Activated CD8-positive, alpha-beta T cell treated with anti-CD3 and anti-CD28 coated beads for 36 hours (primary cell): Measurements from ENCODE around the gene GRAMD1B. TPM values are rescaled to one million over a fixed set of nuclear protein-coding genes. Genes with fewer than 3 reads are reported as not detected.

Experiments
- ATAC-seq: fragments of 200-7000 bp; cut with Tn5 transposase; one replicate; pipeline ENCODE4 v1.10.0; 2021; ENCODE audit warnings: mild to moderate bottlenecking, moderate library complexity
- CTCF ChIA-PET: fragments of 350-600 bp; sonication (Branson Sonifier 250); formaldehyde crosslinking; loops from one replicate; lab custom pipeline; 2021; ENCODE audit warnings: antibody characterized with exemption; lab: Charles Lee
- POLR2A ChIA-PET: fragments of 350-600 bp; sonication (Branson Sonifier 250); formaldehyde crosslinking; loops from one replicate; lab custom pipeline; 2021; ENCODE audit warnings: antibody characterized with exemption; lab: Charles Lee
- DNase-seq: peaks from one replicate; pipeline ENCODE4 v3.0.0-alpha.2; 2020
- H3K27ac Mint-ChIP-seq: one replicate; pipeline ENCODE4 v1.8.0; 2021; ENCODE audit warnings: mild to moderate bottlenecking, mixed read lengths
- H3K27me3 Mint-ChIP-seq: one replicate; pipeline ENCODE4 v1.8.0; 2021; ENCODE audit warnings: mixed read lengths
- H3K36me3 Mint-ChIP-seq: one replicate; pipeline ENCODE4 v1.8.0; 2021; ENCODE audit warnings: low read depth, mixed read lengths
- H3K4me1 Mint-ChIP-seq: one replicate; pipeline ENCODE4 v1.8.0; 2021; ENCODE audit warnings: low read depth, mixed read lengths
- H3K4me3 Mint-ChIP-seq: one replicate; pipeline ENCODE4 v1.8.0; 2021; ENCODE audit warnings: mild to moderate bottlenecking, moderate library complexity, mixed read lengths
- H3K9me3 Mint-ChIP-seq: one replicate; pipeline ENCODE4 v1.8.0; 2021; ENCODE audit warnings: mixed read lengths
- intact Hi-C: fragments of 100-400 bp; cut with micrococcal nuclease; formaldehyde crosslinking; loops from one replicate; pipeline ENCODE4 v1.10.0; 2022
- total RNA-seq, 2 experiments: library from RNA; stranded (reverse); gene quantifications; one replicate each; pipeline ENCODE4 v1.2.3, GENCODE V29; 2021
- TF ChIP-seq, protein P1 (sequence below): fragments of 200-600 bp; IDR thresholded peaks from one replicate; pipeline ENCODE4 v1.8.0; 2022; ENCODE audit warnings: antibody characterized with exemption, mild to moderate bottlenecking

The GRAMD1B gene
- total RNA-seq, 2 experiments from 2014 or later: 15.4 to 16.2 TPM

DNA sequence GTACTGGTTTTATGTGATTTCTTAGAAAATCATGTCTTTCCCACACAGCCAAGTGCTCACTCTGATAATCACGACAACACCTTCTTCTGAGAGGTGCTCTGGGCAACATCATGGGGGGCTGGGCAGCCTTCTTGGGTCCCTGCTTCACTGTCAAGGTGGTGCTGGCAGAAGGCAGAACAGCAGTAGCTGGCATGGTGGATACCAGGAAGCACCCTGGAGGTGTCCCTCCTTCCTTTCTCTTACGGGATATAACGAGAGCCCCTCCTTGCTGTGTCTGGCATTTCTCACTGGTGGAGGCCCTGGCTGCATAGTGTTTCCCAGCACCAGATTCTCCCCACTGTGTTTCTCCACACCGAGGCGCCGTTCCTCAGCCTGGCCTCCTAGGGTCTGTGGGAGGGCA is 163.5 kb downstream of the GRAMD1B start:
- no peaks in the 10 kb centered on the region for H3K27me3 Mint-ChIP-seq
- TF ChIP-seq, protein P1, sequence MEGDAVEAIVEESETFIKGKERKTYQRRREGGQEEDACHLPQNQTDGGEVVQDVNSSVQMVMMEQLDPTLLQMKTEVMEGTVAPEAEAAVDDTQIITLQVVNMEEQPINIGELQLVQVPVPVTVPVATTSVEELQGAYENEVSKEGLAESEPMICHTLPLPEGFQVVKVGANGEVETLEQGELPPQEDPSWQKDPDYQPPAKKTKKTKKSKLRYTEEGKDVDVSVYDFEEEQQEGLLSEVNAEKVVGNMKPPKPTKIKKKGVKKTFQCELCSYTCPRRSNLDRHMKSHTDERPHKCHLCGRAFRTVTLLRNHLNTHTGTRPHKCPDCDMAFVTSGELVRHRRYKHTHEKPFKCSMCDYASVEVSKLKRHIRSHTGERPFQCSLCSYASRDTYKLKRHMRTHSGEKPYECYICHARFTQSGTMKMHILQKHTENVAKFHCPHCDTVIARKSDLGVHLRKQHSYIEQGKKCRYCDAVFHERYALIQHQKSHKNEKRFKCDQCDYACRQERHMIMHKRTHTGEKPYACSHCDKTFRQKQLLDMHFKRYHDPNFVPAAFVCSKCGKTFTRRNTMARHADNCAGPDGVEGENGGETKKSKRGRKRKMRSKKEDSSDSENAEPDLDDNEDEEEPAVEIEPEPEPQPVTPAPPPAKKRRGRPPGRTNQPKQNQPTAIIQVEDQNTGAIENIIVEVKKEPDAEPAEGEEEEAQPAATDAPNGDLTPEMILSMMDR: no peak
- no peak overlapping the region for H3K27ac Mint-ChIP-seq
- ChIA-PET CTCF (interaction anchor here (1.3 kb wide), 1 partner anchor 13 kb away, joined by 4 read pairs; no protein-coding TSS in a partner anchor), POLR2A (interaction anchor here (0.6 kb wide), 1 partner anchor 255 kb away, joined by 3 read pairs; no protein-coding TSS in a partner anchor)
- no peak overlapping the region for H3K4me3 Mint-ChIP-seq
- DNase-seq (no peak), ATAC-seq (no peak)
- no peaks in the 10 kb centered on the region for H3K9me3 Mint-ChIP-seq
- no peaks in the 10 kb centered on the region for H3K36me3 Mint-ChIP-seq
- intact Hi-C loops: no loop called here
- H3K4me1 Mint-ChIP-seq: no peaks in the 10 kb centered on the region

DNA sequence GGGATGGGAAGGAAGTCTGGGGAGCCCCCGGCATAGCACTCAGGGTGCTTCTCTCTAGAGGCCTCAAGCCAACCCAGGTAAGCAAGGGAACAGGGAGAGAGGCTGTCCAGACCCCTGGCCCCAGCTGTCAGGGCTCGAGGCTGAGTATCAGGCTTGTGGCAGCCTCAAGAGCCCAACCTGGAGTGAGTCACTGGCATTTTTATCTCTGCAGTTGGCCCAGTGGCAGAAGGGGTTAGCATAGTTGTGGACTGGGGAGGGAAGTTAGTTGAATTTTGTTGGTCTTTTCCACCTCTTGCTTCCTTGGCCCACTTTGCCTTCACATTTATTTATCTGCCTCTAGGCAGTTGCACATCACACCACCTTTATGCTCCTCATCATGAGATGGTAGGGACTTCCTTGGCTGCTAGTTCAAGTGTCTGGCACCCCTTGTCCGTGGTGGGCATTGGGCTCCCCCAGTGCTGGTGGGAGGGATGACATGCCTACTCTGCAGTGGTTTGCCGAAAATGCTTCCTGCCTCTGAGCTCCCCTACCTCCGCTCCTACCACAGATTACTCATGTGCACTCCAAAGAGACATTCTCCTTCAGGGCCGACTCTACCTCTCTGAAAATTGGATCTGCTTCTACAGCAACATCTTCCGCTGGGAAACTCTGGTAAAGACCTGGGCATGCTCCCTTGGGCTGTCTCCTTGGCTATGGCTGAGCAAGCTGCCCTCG is 164.3 kb downstream of the GRAMD1B start:
- Mint-ChIP-seq H3K27ac (no peak overlapping the region), H3K27me3 (no peaks in the 10 kb centered on the region), H3K4me3 (no peak overlapping the region), H3K4me1 (no peaks in the 10 kb centered on the region), H3K36me3 (no peaks in the 10 kb centered on the region), H3K9me3 (no peaks in the 10 kb centered on the region)
- TF ChIP-seq, protein P1: no peak
- ATAC-seq (no peak), DNase-seq (no peak)
- POLR2A ChIA-PET: interaction anchor here (0.6 kb wide), 1 partner anchor 256 kb away, joined by 3 read pairs; no protein-coding TSS in a partner anchor
- intact Hi-C loops: no loop called here
- CTCF ChIA-PET: interaction anchor here (1.3 kb wide), 1 partner anchor 14 kb away, joined by 4 read pairs; no protein-coding TSS in a partner anchor

DNA sequence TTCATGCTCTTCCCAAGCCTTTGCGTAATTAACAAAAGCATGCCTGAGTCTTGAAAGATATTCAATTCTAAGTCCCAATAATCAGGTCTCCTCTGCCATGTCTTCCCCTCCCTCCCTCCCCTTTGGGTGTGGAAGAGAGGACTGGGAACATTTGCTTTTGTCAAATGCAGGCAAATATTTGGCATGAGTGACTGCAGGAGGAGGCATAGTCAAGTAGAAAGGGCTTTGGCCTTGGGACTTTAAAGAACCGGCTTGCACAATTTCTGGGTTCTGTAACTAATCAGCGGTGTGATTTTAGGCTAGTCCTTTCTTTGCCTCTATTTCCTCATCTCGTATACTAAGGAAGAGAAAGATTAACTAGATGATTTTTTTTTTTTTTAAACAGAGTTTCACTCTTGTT is 164.9 kb downstream of the GRAMD1B start:
- POLR2A ChIA-PET: no interaction called here

DNA sequence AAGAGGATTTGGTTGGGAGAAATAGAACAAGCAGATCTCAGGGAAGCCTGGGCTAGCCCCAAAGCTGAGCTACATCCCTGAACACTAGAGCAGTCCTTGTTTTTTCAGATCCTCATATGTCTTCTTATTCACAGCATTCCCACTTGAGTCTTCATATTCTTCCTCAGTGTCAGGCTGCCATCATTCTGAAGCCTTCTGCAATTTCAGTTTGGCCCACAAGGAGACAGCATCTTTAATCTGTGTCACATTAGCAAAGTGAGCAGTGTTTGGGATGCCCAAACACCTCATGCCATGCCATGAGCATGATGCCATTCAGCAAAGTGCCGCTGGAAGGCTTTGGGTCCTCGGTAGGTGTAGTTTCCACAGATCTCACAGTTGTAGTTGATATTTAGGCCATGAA is 167.8 kb downstream of the GRAMD1B start:
- Mint-ChIP-seq H3K36me3 (no peaks in the 10 kb centered on the region), H3K4me1 (no peaks in the 10 kb centered on the region), H3K27ac (no peak overlapping the region), H3K4me3 (no peak overlapping the region), H3K27me3 (no peaks in the 10 kb centered on the region), H3K9me3 (no peaks in the 10 kb centered on the region)
- no peak for ATAC-seq
- intact Hi-C loops: no loop called here
- ChIA-PET CTCF (no interaction called here), POLR2A (no interaction called here)
- TF ChIP-seq, protein P1: no peak
- DNase-seq: no peak

More for the DNA sequence above, 164.9 kb downstream of the GRAMD1B start:
- Mint-ChIP-seq H3K27ac (no peak overlapping the region), H3K36me3 (no peaks in the 10 kb centered on the region), H3K4me3 (no peak overlapping the region), H3K4me1 (no peaks in the 10 kb centered on the region), H3K9me3 (no peaks in the 10 kb centered on the region), H3K27me3 (no peaks in the 10 kb centered on the region)
- TF ChIP-seq, protein P1: no peak
- DNase-seq (no peak), ATAC-seq (no peak)
- CTCF ChIA-PET: no interaction called here
- intact Hi-C loops: no loop called here

DNA sequence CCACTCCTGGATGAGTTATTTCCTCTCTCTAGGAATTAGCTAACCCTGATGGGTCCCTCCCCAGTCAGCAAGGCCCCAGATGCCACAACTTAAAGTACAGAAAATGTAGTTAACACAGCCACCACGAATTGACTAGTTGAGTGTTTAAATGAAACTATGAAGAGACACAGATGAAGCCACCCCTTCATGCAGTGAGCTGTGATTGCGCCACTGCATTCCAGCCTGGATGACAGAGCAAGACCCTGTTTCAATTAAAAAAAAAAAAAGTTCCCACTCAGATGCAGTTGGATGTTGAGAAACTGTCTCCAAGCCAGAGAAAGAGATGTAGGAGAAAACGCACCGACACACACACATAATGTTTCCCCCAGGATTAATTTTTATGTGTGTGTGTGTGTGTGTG is 171.1 kb downstream of the GRAMD1B start:
- no peak for ATAC-seq

More for the DNA sequence above, 171.1 kb downstream of the GRAMD1B start:
- H3K27ac Mint-ChIP-seq: no peak overlapping the region
- ChIA-PET CTCF (no interaction called here), POLR2A (no interaction called here)
- DNase-seq: no peak
- intact Hi-C loops: no loop called here
- H3K9me3 Mint-ChIP-seq: no peaks in the 10 kb centered on the region
- TF ChIP-seq, protein P1: no peak
- no peaks in the 10 kb centered on the region for H3K36me3 Mint-ChIP-seq
- no peak overlapping the region for H3K4me3 Mint-ChIP-seq
- no peaks in the 10 kb centered on the region for H3K4me1 Mint-ChIP-seq
- H3K27me3 Mint-ChIP-seq: no peaks in the 10 kb centered on the region
